ENCODE measurements around the gene RPRD1A.
"Not testable (repeated sequence)": the region's sequence is repeated elsewhere in the genome, so short reads cannot be mapped to it uniquely, and the experiment has no call there.

RPRD1A gene

GRCh38 chr18:35974181-35974580, 93.2 kb downstream of the RPRD1A start:
- Histone ChIP-seq H3K9me3 (ENCODE audit: control insufficient read depth in 2 of 2, low read length in 2 of 2) (no peaks in the 10 kb centered on the region), H3K36me3 (ENCODE audit: control insufficient read depth in 2 of 2, insufficient read depth in 2 of 2, low read length in 2 of 2) (peaks cover 21 to 30% of the 10 kb centered on the region in 2 donors), H3K27ac (ENCODE audit: low read length) (no peak overlapping the region), H3K4me3 (ENCODE audit: low read length in 2 of 2) (no peak overlapping the region), H3K27me3 (ENCODE audit: control insufficient read depth in 1 of 2, insufficient read depth in 2 of 2, low read length in 2 of 2) (no peaks in the 10 kb centered on the region), H3K9ac (ENCODE audit: low read length in 2 of 2) (no peak overlapping the region), H3K4me1 (ENCODE audit: control insufficient read depth, insufficient read depth, low read length) (peaks cover 15% of the 10 kb centered on the region)

- Histone ChIP-seq H3K27ac (ENCODE audit: low read length) (no peak overlapping the region), H3K9ac (ENCODE audit: low read length in 2 of 2) (no peak overlapping the region), H3K36me3 (ENCODE audit: control insufficient read depth in 2 of 2, insufficient read depth in 2 of 2, low read length in 2 of 2) (peaks cover 20 to 26% of the 10 kb centered on the region in 2 donors), H3K4me3 (ENCODE audit: low read length in 2 of 2) (peak overlapping the region; percentile 89 to 96), H3K9me3 (ENCODE audit: control insufficient read depth in 2 of 2, low read length in 2 of 2) (no peaks in the 10 kb centered on the region), H3K27me3 (ENCODE audit: control insufficient read depth in 1 of 2, insufficient read depth in 2 of 2, low read length in 2 of 2) (no peaks in the 10 kb centered on the region), H3K4me1 (ENCODE audit: control insufficient read depth, insufficient read depth, low read length) (peaks cover 15% of the 10 kb centered on the region)
These were observed 93.7 kb downstream of the RPRD1A start for GRCh38 chr18:35973650-35974049.

- peak within 1 kb of the TSS; percentile 86 to 96 for H3K9ac ChIP-seq (ENCODE audit: low read length in 2 of 2)
- peaks cover 15% of the 10 kb centered on the region for H3K4me1 ChIP-seq (ENCODE audit: control insufficient read depth, insufficient read depth, low read length)
- no peaks in the 10 kb centered on the region for H3K9me3 ChIP-seq (ENCODE audit: control insufficient read depth in 2 of 2, low read length in 2 of 2)
- peak within 1 kb of the TSS; percentile 77 for H3K27ac ChIP-seq (ENCODE audit: low read length)
- H3K36me3 ChIP-seq (ENCODE audit: control insufficient read depth in 2 of 2, insufficient read depth in 2 of 2, low read length in 2 of 2) = peaks cover 8 to 14% of the 10 kb centered on the region in 2 donors
- H3K27me3 ChIP-seq (ENCODE audit: control insufficient read depth in 1 of 2, insufficient read depth in 2 of 2, low read length in 2 of 2) = no peaks in the 10 kb centered on the region
- H3K4me3 ChIP-seq (ENCODE audit: low read length in 2 of 2) = peak within 1 kb of the TSS; percentile 96 to 97
These were observed 95.0 kb downstream of the RPRD1A start, which contains the start of gene RMP24 for GRCh38 chr18:35972197-35973000. TSS of gene RMP24 (plus strand) at chr18:35972679.

- peaks cover 7 to 11% of the 10 kb centered on the region in 2 donors for H3K36me3 ChIP-seq (ENCODE audit: control insufficient read depth in 2 of 2, insufficient read depth in 2 of 2, low read length in 2 of 2)
- peak overlapping the region; percentile 77 to 86 for H3K9ac ChIP-seq (ENCODE audit: low read length in 2 of 2)
- H3K9me3 ChIP-seq (ENCODE audit: control insufficient read depth in 2 of 2, low read length in 2 of 2) = no peaks in the 10 kb centered on the region
- peak overlapping the region; percentile 96 to 97 for H3K4me3 ChIP-seq (ENCODE audit: low read length in 2 of 2)
- H3K27ac ChIP-seq (ENCODE audit: low read length) = peak overlapping the region; percentile 77
- H3K27me3 ChIP-seq (ENCODE audit: control insufficient read depth in 1 of 2, insufficient read depth in 2 of 2, low read length in 2 of 2) = no peaks in the 10 kb centered on the region
- H3K4me1 ChIP-seq (ENCODE audit: control insufficient read depth, insufficient read depth, low read length) = peaks cover 15% of the 10 kb centered on the region
These were observed 95.6 kb downstream of the RPRD1A start for GRCh38 chr18:35971661-35972196.

- Histone ChIP-seq H3K4me1 (ENCODE audit: control insufficient read depth, insufficient read depth, low read length) (peaks cover 15% of the 10 kb centered on the region), H3K4me3 (ENCODE audit: low read length in 2 of 2) (no peak overlapping the region), H3K9ac (ENCODE audit: low read length in 2 of 2) (no peak overlapping the region), H3K36me3 (ENCODE audit: control insufficient read depth in 2 of 2, insufficient read depth in 2 of 2, low read length in 2 of 2) (peaks cover 0 to 3% of the 10 kb centered on the region in 2 donors), H3K9me3 (ENCODE audit: control insufficient read depth in 2 of 2, low read length in 2 of 2) (no peaks in the 10 kb centered on the region), H3K27me3 (ENCODE audit: control insufficient read depth in 1 of 2, insufficient read depth in 2 of 2, low read length in 2 of 2) (no peaks in the 10 kb centered on the region), H3K27ac (ENCODE audit: low read length) (no peak overlapping the region)
These were observed 97.7 kb downstream of the RPRD1A start for GRCh38 chr18:35969676-35970075.

GRCh38 chr18:35968278-35968880, 99.0 kb downstream of the RPRD1A start:
- Histone ChIP-seq H3K4me3 (ENCODE audit: low read length in 2 of 2) (no peak overlapping the region), H3K27ac (ENCODE audit: low read length) (no peak overlapping the region), H3K36me3 (ENCODE audit: control insufficient read depth in 2 of 2, insufficient read depth in 2 of 2, low read length in 2 of 2) (no peaks in the 10 kb centered on the region), H3K9me3 (ENCODE audit: control insufficient read depth in 2 of 2, low read length in 2 of 2) (no peaks in the 10 kb centered on the region), H3K9ac (ENCODE audit: low read length in 2 of 2) (no peak overlapping the region), H3K27me3 (ENCODE audit: control insufficient read depth in 1 of 2, insufficient read depth in 2 of 2, low read length in 2 of 2) (no peaks in the 10 kb centered on the region), H3K4me1 (ENCODE audit: control insufficient read depth, insufficient read depth, low read length) (peaks cover 6% of the 10 kb centered on the region)

GRCh38 chr18:35967866-35968265, 99.5 kb downstream of the RPRD1A start:
- H3K4me3 ChIP-seq (ENCODE audit: low read length in 2 of 2); H3K27ac ChIP-seq (ENCODE audit: low read length); H3K9ac ChIP-seq (ENCODE audit: low read length in 2 of 2); H3K9me3 ChIP-seq (ENCODE audit: control insufficient read depth in 2 of 2, low read length in 2 of 2); H3K27me3 ChIP-seq (ENCODE audit: control insufficient read depth in 1 of 2, insufficient read depth in 2 of 2, low read length in 2 of 2); H3K36me3 ChIP-seq (ENCODE audit: control insufficient read depth in 2 of 2, insufficient read depth in 2 of 2, low read length in 2 of 2); H3K4me1 ChIP-seq (ENCODE audit: control insufficient read depth, insufficient read depth, low read length): not testable (repeated sequence)

GRCh38 chr18:35964319-35964718, 103.0 kb downstream of the RPRD1A start:
- H3K27ac ChIP-seq (ENCODE audit: low read length) = no peak overlapping the region
- H3K27me3 ChIP-seq (ENCODE audit: control insufficient read depth in 1 of 2, insufficient read depth in 2 of 2, low read length in 2 of 2) = no peaks in the 10 kb centered on the region
- H3K9me3 ChIP-seq (ENCODE audit: control insufficient read depth in 2 of 2, low read length in 2 of 2) = no peaks in the 10 kb centered on the region
- H3K4me1 ChIP-seq (ENCODE audit: control insufficient read depth, insufficient read depth, low read length) = no peaks in the 10 kb centered on the region
- H3K4me3 ChIP-seq (ENCODE audit: low read length in 2 of 2) = no peak overlapping the region
- no peak overlapping the region for H3K9ac ChIP-seq (ENCODE audit: low read length in 2 of 2)
- H3K36me3 ChIP-seq (ENCODE audit: control insufficient read depth in 2 of 2, insufficient read depth in 2 of 2, low read length in 2 of 2) = no peaks in the 10 kb centered on the region

- no peaks in the 10 kb centered on the region for H3K27me3 ChIP-seq (ENCODE audit: control insufficient read depth in 1 of 2, insufficient read depth in 2 of 2, low read length in 2 of 2)
These were observed 105.0 kb downstream of the RPRD1A start for GRCh38 chr18:35962320-35962719.

GRCh38 chr18:35956226-35956625, 111.1 kb downstream of the RPRD1A start:
- Histone ChIP-seq H3K27ac (ENCODE audit: low read length) (no peak overlapping the region), H3K9me3 (ENCODE audit: control insufficient read depth in 2 of 2, low read length in 2 of 2) (no peaks in the 10 kb centered on the region), H3K4me1 (ENCODE audit: control insufficient read depth, insufficient read depth, low read length) (no peaks in the 10 kb centered on the region), H3K36me3 (ENCODE audit: control insufficient read depth in 2 of 2, insufficient read depth in 2 of 2, low read length in 2 of 2) (no peaks in the 10 kb centered on the region), H3K9ac (ENCODE audit: low read length in 2 of 2) (no peak overlapping the region), H3K4me3 (ENCODE audit: low read length in 2 of 2) (no peak overlapping the region), H3K27me3 (ENCODE audit: control insufficient read depth in 1 of 2, insufficient read depth in 2 of 2, low read length in 2 of 2) (no peaks in the 10 kb centered on the region)

More at GRCh38 chr18:35962320-35962719, 105.0 kb downstream of the RPRD1A start:
- no peaks in the 10 kb centered on the region for H3K9me3 ChIP-seq (ENCODE audit: control insufficient read depth in 2 of 2, low read length in 2 of 2)
- H3K36me3 ChIP-seq (ENCODE audit: control insufficient read depth in 2 of 2, insufficient read depth in 2 of 2, low read length in 2 of 2) = no peaks in the 10 kb centered on the region
- H3K4me3 ChIP-seq (ENCODE audit: low read length in 2 of 2) = no peak overlapping the region
- H3K9ac ChIP-seq (ENCODE audit: low read length in 2 of 2) = no peak overlapping the region
- H3K27ac ChIP-seq (ENCODE audit: low read length) = no peak overlapping the region
- H3K4me1 ChIP-seq (ENCODE audit: control insufficient read depth, insufficient read depth, low read length) = no peaks in the 10 kb centered on the region
